ENCODE data around the gene OR5W2. TPM values are rescaled to one million over a fixed set of nuclear protein-coding genes. Genes with fewer than 3 reads are reported as not detected.

The OR5W2 gene
- total RNA-seq, 6 experiments from 2014 or later = not detected

Other genes with a start within 250 kb of the OR5W2 start
- gene OR5D13, start 141.1 kb downstream of the OR5W2 start, total RNA-seq (2021; fragmentation: NEBNext Ultra II Directional; extraction: Animal tissue kit (Norgen Biotek cat#: 25700)) = not detected
- gene OR5D14, start 119.0 kb downstream of the OR5W2 start, total RNA-seq (2021; fragmentation: NEBNext Ultra II Directional; extraction: Animal tissue kit (Norgen Biotek cat#: 25700)) = not detected
- not detected for gene OR5L1, start 103.2 kb downstream of the OR5W2 start, total RNA-seq (2021; fragmentation: NEBNext Ultra II Directional; extraction: Animal tissue kit (Norgen Biotek cat#: 25700))
- not detected for gene OR5D18, start 95.0 kb downstream of the OR5W2 start, total RNA-seq (2021; fragmentation: NEBNext Ultra II Directional; extraction: Animal tissue kit (Norgen Biotek cat#: 25700))
- gene OR5L2, start 87.4 kb downstream of the OR5W2 start, total RNA-seq (2021; fragmentation: NEBNext Ultra II Directional; extraction: Animal tissue kit (Norgen Biotek cat#: 25700)) = not detected
- not detected for gene OR5D16, start 75.8 kb downstream of the OR5W2 start, total RNA-seq (2021; fragmentation: NEBNext Ultra II Directional; extraction: Animal tissue kit (Norgen Biotek cat#: 25700))
- not detected for gene TRIM51, start 31.3 kb downstream of the OR5W2 start, total RNA-seq (2021; fragmentation: NEBNext Ultra II Directional; extraction: Animal tissue kit (Norgen Biotek cat#: 25700))
- not detected for gene OR5I1, start 21.8 kb upstream of the OR5W2 start, total RNA-seq (2021; fragmentation: NEBNext Ultra II Directional; extraction: Animal tissue kit (Norgen Biotek cat#: 25700))
- not detected for gene OR10AG1, start 55.4 kb upstream of the OR5W2 start, total RNA-seq (2021; fragmentation: NEBNext Ultra II Directional; extraction: Animal tissue kit (Norgen Biotek cat#: 25700))
- not detected for gene OR5F1, start 80.0 kb upstream of the OR5W2 start, total RNA-seq (2021; fragmentation: NEBNext Ultra II Directional; extraction: Animal tissue kit (Norgen Biotek cat#: 25700))
- gene OR5AS1, start 113.1 kb upstream of the OR5W2 start, total RNA-seq (2021; fragmentation: NEBNext Ultra II Directional; extraction: Animal tissue kit (Norgen Biotek cat#: 25700)) = not detected
- gene OR8I2, start 178.7 kb upstream of the OR5W2 start, total RNA-seq (2021; fragmentation: NEBNext Ultra II Directional; extraction: Animal tissue kit (Norgen Biotek cat#: 25700)) = not detected
- not detected for gene OR8H2, start 189.1 kb upstream of the OR5W2 start, total RNA-seq (2021; fragmentation: NEBNext Ultra II Directional; extraction: Animal tissue kit (Norgen Biotek cat#: 25700))
- not detected for gene OR8H3, start 207.8 kb upstream of the OR5W2 start, total RNA-seq (2021; fragmentation: NEBNext Ultra II Directional; extraction: Animal tissue kit (Norgen Biotek cat#: 25700))
- not detected for gene OR8J3, start 225.6 kb upstream of the OR5W2 start, total RNA-seq (2021; fragmentation: NEBNext Ultra II Directional; extraction: Animal tissue kit (Norgen Biotek cat#: 25700))
- gene OR8K5, start 245.7 kb upstream of the OR5W2 start, total RNA-seq (2021; fragmentation: NEBNext Ultra II Directional; extraction: Animal tissue kit (Norgen Biotek cat#: 25700)) = not detected